Activated naive CD4-positive, alpha-beta T cell treated with anti-CD3 and anti-CD28 coated beads, Interleukin-2, amount 50 U/mL, for 72 hours (primary cell): Measurements from ENCODE around the gene SNRPA1. TPM values are rescaled to one million over a fixed set of nuclear protein-coding genes. Genes with fewer than 3 reads are reported as not detected.

Experiments
- ATAC-seq, 2 donors: fragments of 150-1000 bp; cut with Tn5 transposase; 2 replicates each; pipeline ENCODE4 v1.10.0; 2021; ENCODE audit warnings: mild to moderate bottlenecking in 2 of 2, moderate library complexity in 2 of 2
- DNase-seq, 2 donors: peaks; one replicate each; pipeline ENCODE4 v3.0.0; 2021 to 2022; ENCODE audit warnings: low spot score in 2 of 2
- H3K27ac Mint-ChIP-seq, 2 donors: one replicate each; pipeline ENCODE4 v1.8.0; 2022; ENCODE audit warnings: mild to moderate bottlenecking in 2 of 2, mixed read lengths in 2 of 2
- H3K36me3 Mint-ChIP-seq, 2 donors: one replicate each; pipeline ENCODE4 v1.8.0; 2022; ENCODE audit warnings: mixed read lengths in 2 of 2
- H3K9me3 Mint-ChIP-seq, 2 donors: one replicate each; pipeline ENCODE4 v1.8.0; 2022; ENCODE audit warnings: mixed read lengths in 2 of 2
- total RNA-seq, 2 donors: library from RNA; stranded (reverse); gene quantifications; one replicate each; pipeline ENCODE4 v1.2.3, GENCODE V29; 2022

The SNRPA1 gene
- total RNA-seq, 2 donors from 2014 or later, result 163 to 174 TPM

GRCh38 chr15:101255615-101256241 lies 39.3 kb downstream of the SNRPA1 start:
- Mint-ChIP-seq H3K27ac (no peak overlapping the region), H3K9me3 (no peaks in the 10 kb centered on the region), H3K36me3 (peaks cover 1 to 2% of the 10 kb centered on the region in 2 donors)
- DNase-seq, result no peak
- no peak for ATAC-seq

GRCh38 chr15:101255051-101255395 lies 40.0 kb downstream of the SNRPA1 start:
- ATAC-seq (no peak), DNase-seq (no peak)
- Mint-ChIP-seq H3K36me3 (peaks cover 8 to 9% of the 10 kb centered on the region in 2 donors), H3K9me3 (no peaks in the 10 kb centered on the region), H3K27ac (no peak overlapping the region)

- ATAC-seq (no peak), DNase-seq (no peak)
- no peak overlapping the region for H3K27ac Mint-ChIP-seq
- peaks cover 11 to 15% of the 10 kb centered on the region in 2 donors for H3K36me3 Mint-ChIP-seq
- H3K9me3 Mint-ChIP-seq, result no peaks in the 10 kb centered on the region
Observed at GRCh38 chr15:101254157-101255050, 40.6 kb downstream of the SNRPA1 start.

GRCh38 chr15:101252836-101253235 lies 42.2 kb downstream of the SNRPA1 start:
- H3K9me3 Mint-ChIP-seq, result no peaks in the 10 kb centered on the region
- ATAC-seq, result peak in 1 of 2 donors; percentile 2
- H3K36me3 Mint-ChIP-seq, result peaks cover 11 to 20% of the 10 kb centered on the region in 2 donors

DNA sequence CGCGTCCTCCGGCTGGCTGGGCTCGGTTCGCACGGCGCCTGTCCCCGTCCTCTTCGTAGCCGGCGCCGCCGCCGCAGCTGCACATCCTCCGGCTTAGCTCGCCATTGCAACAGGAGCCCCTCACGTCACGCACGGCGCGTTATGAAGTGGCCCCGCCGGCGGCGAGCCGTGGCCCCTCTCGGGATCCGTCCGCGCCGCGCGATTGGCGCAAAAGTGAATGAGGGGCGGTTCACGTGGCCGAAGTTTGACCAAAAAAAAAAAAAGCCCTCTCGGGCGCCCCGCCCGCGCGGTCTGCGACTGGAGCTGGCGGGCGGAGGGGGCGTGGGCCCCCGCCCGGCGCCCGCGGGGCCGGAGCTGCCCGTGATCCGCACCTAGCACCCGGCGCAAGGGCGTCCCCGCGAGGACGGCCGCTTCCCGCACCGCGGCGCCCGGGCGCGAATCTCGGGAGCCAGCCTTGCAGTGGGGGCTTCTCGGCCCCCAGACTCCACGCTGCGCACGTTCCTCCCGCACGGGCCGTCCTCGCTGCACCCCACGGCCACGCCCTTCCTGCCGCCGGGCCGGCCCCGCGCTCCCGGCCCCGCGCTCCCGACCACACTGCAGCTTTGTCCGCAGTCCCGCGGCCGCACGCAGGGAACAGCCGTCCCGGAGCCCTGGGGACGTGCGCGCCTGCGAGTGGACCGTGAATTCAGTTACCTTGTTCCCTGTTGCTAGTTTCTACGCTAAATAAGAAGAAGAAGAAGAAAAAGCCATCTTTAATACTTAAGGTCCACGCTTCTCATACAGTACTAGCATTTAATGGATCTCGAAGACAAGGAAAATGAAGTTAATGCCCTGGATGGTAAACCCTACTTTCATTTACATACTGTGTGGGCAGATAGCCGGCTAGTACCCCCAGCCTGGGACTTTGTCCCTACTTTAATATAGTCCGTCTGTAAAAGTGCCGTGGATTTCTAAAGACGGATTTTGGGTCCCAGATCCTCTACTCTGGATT lies 42.9 kb downstream of the SNRPA1 start, which contains the start of gene CHSY1:
Gene CHSY1, minus strand, starts transcription at position 219 of the 991 bp plus-strand sequence. CDS start 592 bp downstream, outside the sequence.
- peak; percentile 79 to 84 for ATAC-seq
- peaks cover 15 to 20% of the 10 kb centered on the region in 2 donors for H3K36me3 Mint-ChIP-seq
- peak within 1 kb of the TSS; percentile 87 to 92 for H3K27ac Mint-ChIP-seq
- no peaks in the 10 kb centered on the region for H3K9me3 Mint-ChIP-seq
- peak; percentile 89 to 90 for DNase-seq

More at GRCh38 chr15:101252836-101253235, 42.2 kb downstream of the SNRPA1 start:
- peak overlapping the region; percentile 76 to 91 for H3K27ac Mint-ChIP-seq
- DNase-seq, result no peak

- Mint-ChIP-seq H3K27ac (peak overlapping the region; percentile 87 to 92), H3K36me3 (peaks cover 15 to 25% of the 10 kb centered on the region in 2 donors), H3K9me3 (no peaks in the 10 kb centered on the region)
- peak; percentile 24 to 55 for ATAC-seq
- DNase-seq, result no peak
Observed at GRCh38 chr15:101250873-101251829, 43.9 kb downstream of the SNRPA1 start.

- H3K36me3 Mint-ChIP-seq, result peaks cover 15 to 31% of the 10 kb centered on the region in 2 donors
- H3K9me3 Mint-ChIP-seq, result no peaks in the 10 kb centered on the region
- no peak for DNase-seq
- no peak for ATAC-seq
- peak overlapping the region; percentile 87 to 92 for H3K27ac Mint-ChIP-seq
Observed at GRCh38 chr15:101250341-101250831, 44.7 kb downstream of the SNRPA1 start.

DNA sequence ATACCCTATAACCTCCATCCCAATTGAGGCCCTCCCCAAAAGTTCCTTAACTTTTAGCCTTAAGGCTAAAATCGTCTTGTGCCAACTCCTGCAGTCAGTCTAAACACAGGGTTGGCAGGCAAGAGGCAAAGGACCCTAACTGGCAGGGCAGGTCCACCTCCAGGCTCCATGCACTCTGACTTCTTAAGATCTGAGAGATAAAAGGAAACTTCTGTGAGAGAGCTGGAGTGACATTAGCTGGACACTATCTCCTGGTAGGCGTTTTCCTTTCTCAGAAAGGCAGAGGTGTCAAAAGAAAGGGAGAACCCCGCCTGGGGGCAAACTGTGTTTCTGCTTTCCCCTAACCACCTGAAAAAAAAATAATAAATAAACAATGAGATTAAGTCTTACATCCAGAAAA lies 46.8 kb downstream of the SNRPA1 start:
- Mint-ChIP-seq H3K9me3 (no peaks in the 10 kb centered on the region), H3K36me3 (peaks cover 20 to 36% of the 10 kb centered on the region in 2 donors), H3K27ac (peak overlapping the region in 1 of 2 donors; percentile 80)
- DNase-seq, result no peak
- ATAC-seq, result no peak

GRCh38 chr15:101246824-101247745 lies 48.0 kb downstream of the SNRPA1 start:
- H3K9me3 Mint-ChIP-seq, result no peaks in the 10 kb centered on the region
- H3K36me3 Mint-ChIP-seq, result peaks cover 20 to 46% of the 10 kb centered on the region in 2 donors
- peak overlapping the region; percentile 8 to 71 for H3K27ac Mint-ChIP-seq
- ATAC-seq, result peak; percentile 12 to 28
- no peak for DNase-seq

DNA sequence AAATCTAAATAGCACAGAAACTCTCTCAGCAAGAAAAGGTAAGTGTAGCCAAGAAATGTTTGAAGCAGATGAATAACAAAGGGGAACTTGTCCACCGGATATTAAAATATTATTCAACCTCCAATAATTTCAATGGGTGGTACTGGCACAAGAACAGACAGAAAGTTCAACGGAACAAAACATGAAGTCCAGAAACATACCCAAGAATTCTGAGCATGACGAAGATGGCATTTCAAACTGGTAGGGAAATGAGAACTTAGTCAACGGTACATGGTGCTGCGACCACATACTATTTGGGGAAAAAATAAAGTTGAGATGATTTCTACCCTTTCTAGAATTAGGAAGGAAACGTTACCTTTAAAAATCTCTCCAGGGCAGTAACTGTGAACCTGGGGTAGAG lies 48.7 kb downstream of the SNRPA1 start:
- no peak for ATAC-seq
- DNase-seq, result no peak
- Mint-ChIP-seq H3K9me3 (no peaks in the 10 kb centered on the region), H3K36me3 (peaks cover 20 to 48% of the 10 kb centered on the region in 2 donors), H3K27ac (peak overlapping the region; percentile 65 to 71)

- DNase-seq, result no peak
- no peak for ATAC-seq
- Mint-ChIP-seq H3K27ac (peak overlapping the region; percentile 19 to 71), H3K9me3 (no peaks in the 10 kb centered on the region), H3K36me3 (peaks cover 12 to 40% of the 10 kb centered on the region in 2 donors)
Observed at GRCh38 chr15:101244889-101245668, 50.0 kb downstream of the SNRPA1 start.

- H3K36me3 Mint-ChIP-seq, result peaks cover 8 to 37% of the 10 kb centered on the region in 2 donors
- DNase-seq, result no peak
- no peak for ATAC-seq
- no peaks in the 10 kb centered on the region for H3K9me3 Mint-ChIP-seq
- peak overlapping the region; percentile 58 to 61 for H3K27ac Mint-ChIP-seq
Observed at GRCh38 chr15:101244036-101244781, 50.8 kb downstream of the SNRPA1 start.

DNA sequence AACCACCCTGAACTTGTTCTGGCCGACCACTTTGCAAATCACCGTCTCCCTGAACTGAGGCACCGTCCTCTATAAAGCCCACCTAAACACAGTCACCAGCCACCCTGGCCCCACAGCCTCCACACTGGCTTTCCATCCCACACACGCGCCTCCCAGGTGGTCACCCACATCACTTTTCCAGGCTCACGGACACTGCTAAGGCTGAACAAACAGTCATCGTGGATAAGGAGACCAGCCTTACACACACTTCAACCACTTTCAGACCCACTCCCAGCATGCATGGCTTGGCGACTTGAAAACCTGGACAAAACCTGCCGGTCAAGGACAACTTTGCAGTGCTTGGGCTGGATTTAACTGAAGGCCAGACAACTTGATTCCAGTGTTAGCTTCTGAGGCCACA lies 51.6 kb downstream of the SNRPA1 start:
- peaks cover 8 to 41% of the 10 kb centered on the region in 2 donors for H3K36me3 Mint-ChIP-seq
- DNase-seq (no peak), ATAC-seq (no peak)
- peak overlapping the region; percentile 58 to 61 for H3K27ac Mint-ChIP-seq
- H3K9me3 Mint-ChIP-seq, result no peaks in the 10 kb centered on the region
